ENCODE measurements around the gene FGFRL1.

Gene FGFRL1

GRCh38 chr4:1011022-1011665, at the start of gene FGFRL1:
Gene FGFRL1, plus strand, starts transcription at chr4:1011626. Its CDS starts 860 bp downstream, at chr4:1012486.
- peak; percentile 76 for DNase-seq (ENCODE audit: insufficient read length, low spot score)
- FAIRE-seq = no peak
- no peak for TF ChIP-seq CTCF (IDR thresholded peaks at IDR 0.05; ENCODE audit: insufficient read depth, missing control alignments)

DNA sequence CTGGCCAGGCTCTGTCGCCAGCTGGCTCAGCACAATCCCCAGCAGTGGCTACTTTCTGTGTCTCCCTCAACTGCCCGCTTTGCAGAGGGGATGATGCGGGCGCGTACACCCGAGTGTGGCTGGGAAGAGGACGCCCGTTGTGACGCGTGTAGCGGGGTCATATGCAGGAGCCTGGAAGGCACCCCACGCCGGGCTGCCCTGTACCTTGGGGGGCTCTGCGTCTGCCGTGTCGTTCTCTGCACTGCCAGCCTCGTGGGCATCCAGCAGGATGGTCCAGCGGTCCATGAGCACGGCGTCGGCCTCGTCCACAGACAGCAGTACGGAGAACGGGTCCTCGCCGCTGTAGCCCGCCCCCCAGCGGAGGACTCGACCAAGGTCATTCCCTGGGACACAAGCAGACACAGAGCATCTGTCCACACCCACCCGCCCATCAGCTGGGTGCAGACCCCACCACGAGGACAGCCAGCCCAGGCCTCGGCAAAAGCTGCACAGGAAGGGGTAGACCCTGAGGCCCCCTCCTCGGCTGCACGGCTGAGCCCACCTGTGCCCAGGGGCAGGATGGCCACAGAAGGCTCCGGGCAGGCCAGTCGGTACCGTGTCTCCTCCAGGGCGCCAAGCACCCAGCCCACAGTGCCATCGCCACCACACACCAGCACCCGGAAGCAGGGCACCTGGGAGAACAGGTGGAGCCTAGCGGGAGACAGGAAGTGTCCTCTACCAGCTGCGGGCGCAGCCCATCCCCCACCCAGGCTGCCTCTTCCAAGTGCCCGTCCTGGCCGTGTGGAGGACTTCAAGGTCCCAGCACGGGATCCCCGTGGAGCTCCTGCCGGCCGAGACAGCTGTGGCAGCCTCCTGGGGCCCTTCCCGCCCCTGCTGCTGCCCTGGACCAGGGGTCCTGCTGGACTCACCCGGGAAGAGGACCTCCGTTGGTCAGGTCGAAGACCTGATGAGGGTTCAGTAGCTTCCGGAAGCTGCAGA, 48.9 kb upstream of the FGFRL1 start:
- FAIRE-seq = no peak
- no peak for TF ChIP-seq CTCF (IDR thresholded peaks at IDR 0.05; ENCODE audit: insufficient read depth, missing control alignments)
- DNase-seq (ENCODE audit: insufficient read length, low spot score) = no peak

DNA sequence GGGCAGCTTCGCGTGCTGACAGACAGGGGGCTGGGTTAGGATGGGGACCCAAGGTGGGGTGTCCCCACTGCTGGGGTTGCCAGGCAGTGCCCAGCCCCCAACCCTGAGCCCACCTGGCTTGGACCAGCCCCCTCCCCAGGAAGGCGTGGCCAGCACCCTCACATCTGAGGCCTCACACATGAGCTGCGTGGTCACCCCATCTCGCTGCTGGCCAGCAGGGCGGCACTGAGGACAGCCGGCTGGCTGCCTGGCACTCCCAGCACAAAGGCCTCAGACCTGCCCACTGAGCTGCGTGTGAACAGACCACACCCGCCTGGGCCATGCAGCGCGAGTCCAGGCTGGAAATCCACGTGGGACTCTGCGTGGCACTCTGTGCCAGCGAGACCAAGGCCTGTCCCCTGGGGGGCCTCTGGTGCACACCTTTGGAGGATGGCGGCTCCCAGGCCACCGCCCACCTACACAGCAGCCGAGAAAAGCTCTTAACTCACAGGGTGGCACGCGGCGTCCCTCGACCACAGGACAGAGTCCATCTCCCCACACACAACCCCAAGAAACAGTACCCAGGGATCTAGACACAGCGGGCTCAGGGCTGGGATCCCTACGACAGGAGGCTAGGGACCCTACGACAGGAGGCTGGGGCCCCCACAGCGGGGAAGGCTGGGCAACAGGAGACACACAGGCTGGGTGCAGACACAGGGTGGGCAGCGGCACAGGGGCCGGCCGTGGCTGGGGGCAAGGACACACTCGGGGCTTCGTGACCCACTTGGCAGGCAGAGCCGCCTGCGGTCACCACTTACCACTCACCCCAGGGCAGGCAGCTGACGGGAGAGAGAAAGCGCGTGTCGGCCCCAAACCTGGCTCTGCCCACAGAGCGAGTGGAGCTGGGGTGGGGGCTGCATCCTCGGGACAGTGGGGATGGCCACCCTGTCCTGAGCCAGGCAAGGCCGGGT, 47.9 kb upstream of the FGFRL1 start:
- no peak for TF ChIP-seq CTCF (IDR thresholded peaks at IDR 0.05; ENCODE audit: insufficient read depth, missing control alignments)
- no peak for FAIRE-seq
- DNase-seq (ENCODE audit: insufficient read length, low spot score) = no peak

DNA sequence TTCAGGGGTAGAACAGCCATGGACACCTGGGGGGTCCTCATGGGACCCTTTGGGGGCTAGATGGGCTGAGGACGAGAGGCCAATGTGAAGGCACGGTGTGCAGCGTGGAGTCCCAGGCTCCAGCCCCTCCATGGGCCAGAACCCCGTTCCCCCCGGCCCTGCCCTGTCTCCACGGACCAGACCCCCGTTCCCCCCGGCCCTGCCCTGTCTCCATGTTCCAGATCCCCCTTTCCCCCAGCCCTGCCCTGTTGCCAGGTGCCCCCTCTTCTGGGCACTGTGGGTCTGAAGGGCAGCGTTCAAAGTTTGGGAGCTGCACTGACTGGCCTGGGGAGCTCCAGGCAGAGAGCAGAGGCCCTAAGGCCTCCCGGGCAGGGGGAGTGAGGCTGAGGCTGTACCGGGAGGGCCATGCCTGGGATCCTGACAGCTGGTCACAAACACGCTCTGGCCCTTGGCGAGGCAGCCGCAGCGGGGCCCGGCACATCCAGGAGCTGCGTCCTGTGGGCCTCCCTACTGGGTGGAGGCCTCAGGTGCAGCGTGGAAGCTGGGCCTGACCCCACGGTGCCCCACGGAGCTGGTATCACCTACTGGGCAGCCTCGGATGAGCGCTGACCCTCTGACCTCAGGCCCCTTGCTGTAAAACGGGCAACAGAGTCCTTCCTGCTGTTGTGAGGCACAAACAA, 46.9 kb upstream of the FGFRL1 start:
- FAIRE-seq (no peak), DNase-seq (ENCODE audit: insufficient read length, low spot score) (no peak)
- no peak for TF ChIP-seq CTCF (IDR thresholded peaks at IDR 0.05; ENCODE audit: insufficient read depth, missing control alignments)

GRCh38 chr4:965048-965765, 46.2 kb upstream of the FGFRL1 start:
- no peak for DNase-seq (ENCODE audit: insufficient read length, low spot score)
- no peak for TF ChIP-seq CTCF (IDR thresholded peaks at IDR 0.05; ENCODE audit: insufficient read depth, missing control alignments)
- no peak for FAIRE-seq

DNA sequence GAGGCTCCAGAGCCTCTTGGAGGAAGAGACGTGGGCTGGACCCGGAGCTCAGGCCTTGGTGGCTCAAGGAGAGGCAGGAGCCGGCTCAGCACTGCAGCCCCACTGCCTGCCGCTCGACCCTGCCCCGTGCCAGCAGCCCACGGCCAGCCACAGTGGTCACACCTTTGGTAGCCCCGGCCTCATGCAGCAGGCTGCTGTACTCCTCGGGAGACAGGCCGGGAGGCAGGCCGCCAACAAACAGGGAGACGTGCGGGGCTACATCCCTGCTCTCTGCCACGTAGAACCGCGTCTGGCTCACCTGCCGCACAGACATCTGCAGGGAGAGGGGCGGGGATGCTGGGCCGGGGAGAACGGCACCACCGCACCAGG, 45.7 kb upstream of the FGFRL1 start:
- TF ChIP-seq CTCF (IDR thresholded peaks at IDR 0.05; ENCODE audit: insufficient read depth, missing control alignments) = no peak
- no peak for DNase-seq (ENCODE audit: insufficient read length, low spot score)
- no peak for FAIRE-seq

Data from D721Med (cell line).